Activated CD4-positive, alpha-beta memory T cell treated with anti-CD3 and anti-CD28 coated beads, Interleukin-2, amount 10 ng/mL, durations not matched to agents 7 days and 5 days (primary cell): ENCODE data around the gene TUT1. TPM values are rescaled to one million over a fixed set of nuclear protein-coding genes. Genes with fewer than 3 reads are reported as not detected.
"Not testable (repeated sequence)": the region's sequence is repeated elsewhere in the genome, so short reads cannot be mapped to it uniquely, and the experiment has no call there.

Experiments
- CTCF ChIA-PET: fragments of 350-600 bp; sonication (Branson Sonifier 250); formaldehyde crosslinking; loops from one replicate; lab custom pipeline; 2021; ENCODE audit warnings: antibody characterized with exemption, inconsistent platforms; lab: Charles Lee
- POLR2A ChIA-PET: fragments of 350-600 bp; sonication (Branson Sonifier 250); formaldehyde crosslinking; loops from one replicate; lab custom pipeline; 2021; ENCODE audit warnings: antibody characterized with exemption; lab: Charles Lee
- DNase-seq: peaks from one replicate; pipeline ENCODE4 v3.0.0-alpha.2; 2020
- H3K27ac Mint-ChIP-seq: one replicate; pipeline ENCODE4 v1.8.0; 2021; ENCODE audit warnings: mild to moderate bottlenecking, mixed read lengths
- H3K27me3 Mint-ChIP-seq: one replicate; pipeline ENCODE4 v1.8.0; 2021; ENCODE audit warnings: mixed read lengths
- H3K36me3 Mint-ChIP-seq: one replicate; pipeline ENCODE4 v1.8.0; 2021; ENCODE audit warnings: low read depth, mixed read lengths
- H3K4me1 Mint-ChIP-seq: one replicate; pipeline ENCODE4 v1.8.0; 2021; ENCODE audit warnings: mixed read lengths
- H3K4me3 Mint-ChIP-seq: one replicate; pipeline ENCODE4 v1.8.0; 2021; ENCODE audit warnings: mild to moderate bottlenecking, mixed read lengths
- H3K9me3 Mint-ChIP-seq: one replicate; pipeline ENCODE4 v1.8.0; 2021; ENCODE audit warnings: mixed read lengths
- total RNA-seq, 2 experiments: library from RNA; stranded (reverse); gene quantifications; one replicate each; pipeline ENCODE4 v1.2.3, GENCODE V29; 2021

The TUT1 gene, protein sequence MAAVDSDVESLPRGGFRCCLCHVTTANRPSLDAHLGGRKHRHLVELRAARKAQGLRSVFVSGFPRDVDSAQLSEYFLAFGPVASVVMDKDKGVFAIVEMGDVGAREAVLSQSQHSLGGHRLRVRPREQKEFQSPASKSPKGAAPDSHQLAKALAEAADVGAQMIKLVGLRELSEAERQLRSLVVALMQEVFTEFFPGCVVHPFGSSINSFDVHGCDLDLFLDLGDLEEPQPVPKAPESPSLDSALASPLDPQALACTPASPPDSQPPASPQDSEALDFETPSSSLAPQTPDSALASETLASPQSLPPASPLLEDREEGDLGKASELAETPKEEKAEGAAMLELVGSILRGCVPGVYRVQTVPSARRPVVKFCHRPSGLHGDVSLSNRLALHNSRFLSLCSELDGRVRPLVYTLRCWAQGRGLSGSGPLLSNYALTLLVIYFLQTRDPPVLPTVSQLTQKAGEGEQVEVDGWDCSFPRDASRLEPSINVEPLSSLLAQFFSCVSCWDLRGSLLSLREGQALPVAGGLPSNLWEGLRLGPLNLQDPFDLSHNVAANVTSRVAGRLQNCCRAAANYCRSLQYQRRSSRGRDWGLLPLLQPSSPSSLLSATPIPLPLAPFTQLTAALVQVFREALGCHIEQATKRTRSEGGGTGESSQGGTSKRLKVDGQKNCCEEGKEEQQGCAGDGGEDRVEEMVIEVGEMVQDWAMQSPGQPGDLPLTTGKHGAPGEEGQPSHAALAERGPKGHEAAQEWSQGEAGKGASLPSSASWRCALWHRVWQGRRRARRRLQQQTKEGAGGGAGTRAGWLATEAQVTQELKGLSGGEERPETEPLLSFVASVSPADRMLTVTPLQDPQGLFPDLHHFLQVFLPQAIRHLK
- total RNA-seq, result 10 to 100 TPM; 23.7 to 25.2 TPM

DNA sequence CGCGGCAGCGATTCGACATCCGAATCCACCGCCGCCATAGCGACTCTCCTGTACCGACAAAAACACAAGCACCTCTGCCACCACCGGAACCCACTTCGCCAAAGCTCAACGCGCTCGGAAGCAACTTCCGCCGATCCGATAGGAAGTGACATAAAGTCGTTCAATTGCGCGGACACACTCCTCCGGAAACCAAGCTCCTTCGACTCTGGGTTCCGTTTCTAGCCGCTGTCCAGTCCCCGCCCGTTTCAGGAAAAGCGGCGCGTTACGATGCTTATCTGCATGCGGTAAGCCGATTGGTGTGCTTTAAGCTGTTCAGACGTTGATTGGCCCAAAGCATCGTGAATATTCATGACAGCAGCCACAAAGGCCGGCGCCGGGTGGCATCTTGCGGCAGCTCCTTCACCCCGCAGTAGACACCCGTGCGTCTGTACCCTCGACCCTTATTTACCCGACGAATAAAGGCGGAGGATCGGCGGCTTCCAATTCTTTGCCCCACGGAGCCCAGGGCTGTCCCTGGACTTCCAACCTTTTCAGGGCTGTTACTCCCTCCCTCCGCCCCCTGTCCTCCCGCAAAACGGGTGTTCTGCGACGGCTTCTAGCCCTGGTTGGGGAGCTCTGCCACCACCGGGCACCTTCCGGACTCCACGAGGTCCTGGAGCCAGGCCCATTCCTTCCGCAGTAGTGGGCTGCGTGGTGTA lies at the start of gene TUT1:
Gene TUT1, minus strand, starts transcription at position 76 of the 698 bp plus-strand sequence. Its CDS starts 38 bp downstream, at position 38.
- Mint-ChIP-seq H3K4me3 (peak within 1 kb of the TSS; percentile 99), H3K4me1 (peaks cover 65% of the 10 kb centered on the region), H3K27ac (peak within 1 kb of the TSS; percentile 96), H3K36me3 (peaks cover 61% of the 10 kb centered on the region), H3K27me3 (no peaks in the 10 kb centered on the region), H3K9me3 (no peaks in the 10 kb centered on the region)
- CTCF ChIA-PET, result interaction anchor here (0.6 to 3.7 kb wide), 37 partner anchors 9 to 290 kb away, joined by 3 to 51 read pairs (median 7); partner anchors contain the start of genes B3GAT3, C11orf98, CSKMT and EEF1G
- POLR2A ChIA-PET, result interaction anchor here (0.8 to 6.4 kb wide), 68 partner anchors 8 to 1635 kb away, joined by 3 to 129 read pairs (median 5); partner anchors contain the start of genes B3GAT3, BSCL2, C11orf98 and CSKMT
- DNase-seq, result peak; percentile 98

DNA sequence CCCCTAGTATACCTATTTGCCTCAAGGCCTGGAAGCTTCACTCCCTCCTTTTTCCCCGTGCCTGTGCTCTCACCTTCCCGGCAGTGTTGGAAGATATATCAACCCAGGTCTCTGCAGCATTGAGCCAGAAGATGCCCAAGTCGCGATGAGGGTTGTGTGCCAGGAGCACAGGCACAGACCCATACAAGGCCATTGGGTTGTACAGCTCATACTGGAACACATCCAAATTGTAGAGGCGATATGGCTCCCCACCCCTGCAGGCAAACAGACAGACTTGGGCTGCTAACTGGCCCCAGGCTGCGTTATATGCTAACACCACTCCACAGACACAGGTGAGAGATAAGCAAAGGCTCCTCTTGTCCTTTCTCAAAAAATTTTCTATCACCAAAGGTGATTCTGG lies 41.2 kb upstream of the TUT1 start:
- no peak for DNase-seq
- Mint-ChIP-seq H3K4me1 (peaks cover 21% of the 10 kb centered on the region), H3K9me3 (no peaks in the 10 kb centered on the region), H3K27ac (no peak overlapping the region), H3K4me3 (no peak overlapping the region), H3K27me3 (no peaks in the 10 kb centered on the region), H3K36me3 (peaks cover 78% of the 10 kb centered on the region)
- CTCF ChIA-PET, result no interaction called here
- POLR2A ChIA-PET, result interaction anchor here (1.2 to 4.2 kb wide), 5 partner anchors 9 to 41 kb away, joined by 3 to 15 read pairs (median 4); partner anchors contain the start of genes B3GAT3, C11orf98, CSKMT and INTS5

DNA sequence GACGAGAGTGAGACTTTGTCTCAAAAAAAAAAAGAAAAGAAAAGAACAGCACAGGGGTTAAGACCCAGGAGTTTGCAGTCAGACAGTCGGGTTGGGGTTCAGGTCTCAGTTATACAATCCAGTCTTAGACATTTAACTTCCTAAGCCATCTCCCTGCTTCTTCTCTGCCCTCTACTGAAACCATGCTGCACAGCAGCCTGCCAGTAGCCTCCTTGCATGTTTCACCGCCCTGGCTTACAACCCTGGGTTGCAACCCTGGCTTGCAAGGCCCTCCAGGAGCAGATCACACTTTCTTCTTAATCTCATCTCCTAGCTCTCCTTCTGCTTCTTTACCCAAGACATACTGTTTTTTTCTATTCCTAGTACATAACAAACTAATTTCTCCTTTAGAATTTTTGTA lies 36.4 kb upstream of the TUT1 start:
- Mint-ChIP-seq H3K4me1 (no peaks in the 10 kb centered on the region), H3K27me3 (no peaks in the 10 kb centered on the region), H3K9me3 (no peaks in the 10 kb centered on the region), H3K27ac (no peak overlapping the region), H3K36me3 (peaks cover 69% of the 10 kb centered on the region), H3K4me3 (no peak overlapping the region)
- DNase-seq, result no peak
- ChIA-PET CTCF (interaction anchor here (0.5 to 3.0 kb wide), 4 partner anchors 14 to 252 kb away, joined by 3 to 12 read pairs (median 4); partner anchors contain the start of gene EEF1G), POLR2A (interaction anchor here (1.6 kb wide), 1 partner anchor 18 kb away, joined by 8 read pairs; the partner anchor contains the start of gene GANAB)

DNA sequence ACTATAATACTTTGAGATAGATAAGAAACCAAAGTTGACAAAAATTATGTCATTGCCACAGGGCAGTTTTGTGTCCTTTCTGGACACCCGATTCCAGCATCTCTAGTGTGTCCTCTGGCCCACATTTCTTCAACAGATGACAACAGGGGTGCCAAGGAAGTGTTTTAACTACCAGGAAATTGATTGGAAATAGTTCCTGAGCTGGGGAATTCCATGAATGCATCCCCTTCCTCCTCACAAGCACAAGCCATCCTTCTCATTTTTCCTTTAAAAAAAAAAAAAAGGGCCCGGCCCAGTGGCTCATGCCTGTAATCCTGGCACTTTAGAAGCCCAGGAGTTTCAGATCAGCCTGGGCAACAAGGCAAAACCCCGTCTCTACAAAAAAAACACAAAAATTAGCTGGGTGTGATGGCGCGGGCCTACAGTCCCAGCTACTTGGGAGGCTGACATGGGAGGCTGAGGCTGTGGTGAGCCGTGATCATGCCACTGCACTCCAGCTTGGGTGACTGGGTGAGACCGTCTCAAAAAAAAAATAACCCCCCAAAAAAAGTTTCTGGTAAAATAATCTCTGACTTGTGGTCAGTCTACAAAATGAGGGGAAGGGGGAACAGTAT lies 31.3 kb upstream of the TUT1 start:
- Mint-ChIP-seq H3K27me3 (no peaks in the 10 kb centered on the region), H3K4me1 (peaks cover 28% of the 10 kb centered on the region), H3K9me3 (no peaks in the 10 kb centered on the region), H3K36me3 (peaks cover 45% of the 10 kb centered on the region), H3K4me3 (peak overlapping the region; percentile 87), H3K27ac (peak overlapping the region; percentile 98)
- ChIA-PET POLR2A (interaction anchor here (0.9 to 5.4 kb wide), 23 partner anchors 10 to 654 kb away, joined by 3 to 70 read pairs (median 11); partner anchors contain the start of genes C11orf98, CSKMT, EEF1G and EML3), CTCF (interaction anchor here (0.6 to 2.5 kb wide), 9 partner anchors 11 to 198 kb away, joined by 3 to 16 read pairs (median 4); partner anchors contain the start of genes EML3 and ROM1)
- DNase-seq, result no peak

DNA sequence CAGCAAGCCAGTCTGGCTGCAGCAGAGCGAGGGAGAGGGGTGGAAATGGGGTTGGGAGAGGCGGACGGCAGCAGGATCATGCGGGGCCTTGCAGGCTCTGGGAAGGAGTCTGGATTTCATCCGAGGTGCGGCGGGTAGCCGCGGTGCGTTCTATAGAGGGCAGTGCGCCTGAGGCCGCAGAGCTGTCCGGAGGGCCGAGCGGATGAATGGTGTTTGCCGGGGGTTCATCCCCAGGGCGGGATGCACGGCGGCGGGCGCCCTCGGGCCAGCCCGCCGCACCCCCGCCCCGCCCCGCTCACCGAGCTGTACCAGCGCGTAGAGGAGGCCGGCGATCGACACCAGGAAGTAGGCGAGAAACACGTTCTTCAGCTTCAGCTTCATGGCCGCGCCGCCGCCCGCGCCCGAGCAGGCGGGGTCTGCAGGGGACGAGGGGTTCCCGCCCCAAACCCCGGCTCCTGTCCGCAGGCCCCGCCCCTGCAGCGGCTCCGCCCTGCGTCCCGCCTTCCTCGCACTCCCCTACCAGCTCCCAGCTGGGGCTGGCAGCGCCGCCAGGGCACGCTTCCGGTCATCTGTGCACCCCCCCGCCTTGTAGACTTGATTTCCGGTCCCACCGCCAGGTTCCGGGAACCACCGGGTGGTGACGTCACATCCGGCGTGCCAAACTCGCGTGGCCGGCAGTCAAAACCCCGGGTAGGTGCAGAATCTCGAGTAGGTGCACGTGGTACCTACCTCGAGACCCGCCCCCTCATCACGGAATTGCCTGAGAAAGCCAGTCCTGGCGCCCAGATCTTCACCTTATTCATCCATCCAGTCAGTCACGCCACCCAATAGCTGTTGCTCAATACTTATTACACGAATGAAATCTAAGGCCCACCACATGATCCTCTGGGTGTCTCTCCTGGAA lies 30.5 kb upstream of the TUT1 start, which contains the start of gene B3GAT3:
Gene B3GAT3, minus strand, starts transcription at position 420 of the 904 bp plus-strand sequence. Its CDS starts 39 bp downstream, at position 381.
- DNase-seq, result peak; percentile 97
- Mint-ChIP-seq H3K4me1 (peaks cover 29% of the 10 kb centered on the region), H3K9me3 (no peaks in the 10 kb centered on the region), H3K36me3 (peaks cover 43% of the 10 kb centered on the region), H3K27me3 (no peaks in the 10 kb centered on the region), H3K27ac (peak within 1 kb of the TSS; percentile 98), H3K4me3 (peak within 1 kb of the TSS; percentile 87)
- ChIA-PET POLR2A (interaction anchor here (0.9 to 5.4 kb wide), 29 partner anchors 10 to 653 kb away, joined by 3 to 70 read pairs (median 10); partner anchors contain the start of genes C11orf98, CSKMT, EEF1G and EML3), CTCF (interaction anchor here (0.6 to 3.2 kb wide), 14 partner anchors 10 to 197 kb away, joined by 3 to 16 read pairs (median 4); partner anchors contain the start of genes C11orf98, CSKMT, EML3 and LBHD1)

DNA sequence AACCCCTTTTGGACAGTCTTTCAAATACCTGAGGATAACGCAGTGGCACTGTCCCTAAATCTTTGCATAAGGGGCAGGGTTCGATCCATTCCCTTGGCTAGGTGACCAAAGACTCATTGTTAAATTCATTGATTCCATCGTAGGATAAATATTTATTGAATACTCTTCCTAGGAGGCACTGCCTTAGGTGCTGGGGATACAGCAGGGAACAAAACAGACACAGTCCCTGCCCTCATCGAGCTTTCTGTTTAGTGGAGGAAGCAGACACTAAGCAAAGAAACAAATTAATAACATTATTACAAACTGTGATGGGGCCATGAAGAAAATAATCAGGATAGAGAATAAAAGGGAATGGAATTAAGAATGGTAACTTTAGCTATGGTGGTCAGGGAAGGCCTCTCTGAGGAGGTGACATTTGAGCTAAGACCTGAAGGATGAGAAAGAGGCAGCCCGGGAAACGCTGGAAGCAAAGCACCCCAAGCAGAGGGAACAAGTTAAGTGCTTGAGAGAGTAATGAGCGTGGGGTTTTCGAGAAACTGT lies 29.8 kb upstream of the TUT1 start:
- CTCF ChIA-PET, result interaction anchor here (0.6 to 3.2 kb wide), 13 partner anchors 9 to 196 kb away, joined by 3 to 16 read pairs (median 5); partner anchors contain the start of genes C11orf98, CSKMT, EML3 and LBHD1
- no peaks in the 10 kb centered on the region for H3K27me3 Mint-ChIP-seq

DNA sequence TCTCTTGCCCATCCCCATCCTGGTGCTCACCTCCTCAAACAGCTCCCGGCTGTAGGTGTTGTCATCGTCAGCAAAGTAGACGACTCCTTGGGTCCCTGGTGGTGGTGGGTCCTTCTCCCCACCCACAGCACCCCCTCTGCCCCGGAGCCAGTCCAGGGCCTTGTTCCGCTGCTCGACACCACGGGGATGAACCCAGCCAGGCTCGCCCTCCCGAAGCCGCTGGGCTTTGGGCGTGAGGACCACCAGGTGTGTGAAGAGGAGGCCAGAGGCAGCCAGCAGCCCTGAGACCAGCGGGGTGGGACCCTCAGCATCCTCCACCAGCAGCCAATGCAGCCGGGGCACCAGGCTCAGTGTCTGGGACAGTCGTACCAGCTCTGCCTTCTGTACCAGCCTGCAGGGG lies 25.6 kb upstream of the TUT1 start:
- H3K36me3 Mint-ChIP-seq, result peaks cover 34% of the 10 kb centered on the region

More for the DNA sequence above, 29.8 kb upstream of the TUT1 start:
- peaks cover 41% of the 10 kb centered on the region for H3K36me3 Mint-ChIP-seq
- no peak for DNase-seq
- peak overlapping the region; percentile 92 for H3K27ac Mint-ChIP-seq
- H3K4me1 Mint-ChIP-seq, result peaks cover 33% of the 10 kb centered on the region
- no peaks in the 10 kb centered on the region for H3K9me3 Mint-ChIP-seq
- POLR2A ChIA-PET, result interaction anchor here (0.7 to 5.4 kb wide), 28 partner anchors 8 to 653 kb away, joined by 3 to 70 read pairs (median 10); partner anchors contain the start of genes C11orf98, CSKMT, EEF1G and EML3
- peak overlapping the region; percentile 87 for H3K4me3 Mint-ChIP-seq

DNA sequence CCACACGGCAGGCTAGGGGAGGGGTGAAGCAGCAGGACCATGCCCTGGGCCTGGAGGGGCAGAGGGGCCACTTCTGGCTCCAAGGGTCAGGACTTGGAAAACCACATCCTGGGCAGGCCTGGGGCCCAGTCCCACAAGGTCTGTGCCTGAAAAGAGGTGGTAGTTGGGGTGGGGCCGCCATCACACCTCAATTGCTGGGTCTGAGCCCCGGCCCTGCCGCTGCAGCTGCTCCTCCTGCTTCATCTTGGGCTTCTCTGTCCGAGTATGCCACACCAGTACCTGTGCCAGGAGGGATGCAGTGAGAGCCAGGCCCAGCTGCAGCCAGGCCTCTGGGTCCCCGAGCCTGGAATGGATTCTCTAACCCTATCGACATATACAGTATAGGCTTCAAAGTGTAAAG lies 24.2 kb upstream of the TUT1 start:
- H3K4me1 Mint-ChIP-seq, result peaks cover 53% of the 10 kb centered on the region
- no peaks in the 10 kb centered on the region for H3K9me3 Mint-ChIP-seq
- CTCF ChIA-PET, result no interaction called here
- DNase-seq, result no peak
- POLR2A ChIA-PET, result interaction anchor here (1.1 to 1.3 kb wide), 2 partner anchors 24 to 49 kb away, joined by 4 to 5 read pairs; partner anchors contain the start of genes C11orf98, CSKMT and TUT1
- H3K4me3 Mint-ChIP-seq, result no peak overlapping the region
- peaks cover 31% of the 10 kb centered on the region for H3K36me3 Mint-ChIP-seq
- no peaks in the 10 kb centered on the region for H3K27me3 Mint-ChIP-seq
- H3K27ac Mint-ChIP-seq, result peak overlapping the region; percentile 16

More for the DNA sequence above, 25.6 kb upstream of the TUT1 start:
- POLR2A ChIA-PET, result interaction anchor here (0.9 kb wide), 1 partner anchor 36 kb away, joined by 3 read pairs; the partner anchor contains the start of gene INTS5
- DNase-seq, H3K27me3 Mint-ChIP-seq, H3K27ac Mint-ChIP-seq, H3K4me3 Mint-ChIP-seq, CTCF ChIA-PET, H3K9me3 Mint-ChIP-seq: not testable (repeated sequence)
- H3K4me1 Mint-ChIP-seq, result peaks cover 53% of the 10 kb centered on the region

DNA sequence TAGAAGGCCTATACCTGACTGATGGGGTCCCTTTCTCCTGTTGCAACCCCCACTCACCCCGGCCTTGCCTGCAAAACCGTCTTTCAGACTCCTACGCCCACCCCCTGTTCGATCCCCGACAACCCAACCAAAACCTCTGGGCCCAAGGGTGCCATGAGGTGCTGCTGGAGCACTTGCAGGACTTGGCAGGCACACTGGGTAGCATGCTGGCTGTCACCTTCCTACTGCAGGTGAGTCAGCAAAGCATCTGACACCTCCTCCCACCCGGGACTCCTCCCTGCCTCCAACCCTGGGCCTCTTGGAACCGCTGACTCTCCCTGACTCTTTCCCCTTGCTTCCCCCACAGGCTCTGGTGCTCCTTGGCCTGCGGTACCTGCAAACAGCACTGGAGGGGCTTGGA lies 23.0 kb upstream of the TUT1 start:
- ChIA-PET CTCF (interaction anchor here (1.4 kb wide), 1 partner anchor 51 kb away, joined by 3 read pairs; the partner anchor contains the start of genes C11orf98 and CSKMT), POLR2A (interaction anchor here (1.0 to 6.7 kb wide), 5 partner anchors 13 to 57 kb away, joined by 3 to 84 read pairs (median 41); partner anchors contain the start of genes C11orf98, CSKMT, INTS5 and LBHD1)
- Mint-ChIP-seq H3K4me1 (peaks cover 56% of the 10 kb centered on the region), H3K9me3 (no peaks in the 10 kb centered on the region), H3K27ac (peak overlapping the region; percentile 69), H3K4me3 (no peak overlapping the region), H3K36me3 (peaks cover 36% of the 10 kb centered on the region), H3K27me3 (no peaks in the 10 kb centered on the region)
- DNase-seq, result peak; percentile 43
